ENCODE results near the gene SUMF2. TPM values are rescaled to one million over a fixed set of nuclear protein-coding genes. Genes with fewer than 3 reads are reported as not detected.

The SUMF2 gene
- total and polyA plus RNA-seq, 2 of the 13 experiments (the other 11 are each of a cell fraction or from before 2014, with no cell fraction given): 48.9 to 54.4 TPM

GRCh38 chr7:56033671-56034432 is 30.2 kb upstream of the SUMF2 start (continued):
- TF ChIP-seq ZFP36 (IDR thresholded peaks at IDR 0.05; ENCODE audit: borderline replicate concordance, low read depth, low read length, partially characterized antibody): no peak
- TF ChIP-seq PLRG1 (conservative IDR thresholded peaks at IDR 0.05): no peak
- peak; percentile 59 for TF ChIP-seq HNRNPLL (IDR thresholded peaks at IDR 0.05; ENCODE audit: low read depth, low read length, poor library complexity, severe bottlenecking)
- TF ChIP-seq ARID3A (IDR thresholded peaks at IDR 0.05; ENCODE audit: low read depth, low read length): no peak
- TF ChIP-seq ZNF280B (CRISPR knock-in tag; IDR thresholded peaks at IDR 0.05; ENCODE audit: borderline replicate concordance): no peak; the same call in 1 of the 2 replicates
- no peak for TF ChIP-seq ZNF660 (CRISPR knock-in tag; IDR thresholded peaks at IDR 0.05; ENCODE audit: borderline replicate concordance, low read depth)
- 0 out of 2 replicates have a peak, but pooled peaks have one; percentile 34 for TF ChIP-seq ZNF775 (CRISPR knock-in tag; IDR thresholded peaks at IDR 0.05; ENCODE audit: borderline replicate concordance)
- no peak for TF ChIP-seq ZNF674 (CRISPR knock-in tag; IDR thresholded peaks at IDR 0.05; ENCODE audit: low read depth)
- TF ChIP-seq NFKBIZ (CRISPR knock-in tag; IDR thresholded peaks at IDR 0.05): 0 out of 2 replicates have a peak, but pooled peaks have one; percentile 37
- TF ChIP-seq ZNF580 (CRISPR knock-in tag; IDR thresholded peaks at IDR 0.05; ENCODE audit: borderline replicate concordance, low read depth): peak; percentile 66; the same call in 1 of the 2 replicates
- 0 out of 2 replicates have a peak, but pooled peaks have one; percentile 39 for TF ChIP-seq GLI4 (CRISPR knock-in tag; IDR thresholded peaks at IDR 0.05; ENCODE audit: borderline replicate concordance)
- TF ChIP-seq ZSCAN9 (CRISPR knock-in tag; IDR thresholded peaks at IDR 0.05; ENCODE audit: borderline replicate concordance): peak; percentile 42; the same call in 1 of the 2 replicates
- peak; percentile 91 for TF ChIP-seq SRSF1 (optimal IDR thresholded peaks at IDR 0.05; ENCODE audit: low read depth, low read length)
- no peak for TF ChIP-seq ZHX2 (IDR thresholded peaks at IDR 0.05; ENCODE audit: low read depth)
- TF ChIP-seq ZHX2 (CRISPR knock-in tag; IDR thresholded peaks at IDR 0.05; ENCODE audit: borderline replicate concordance): no peak
- TF ChIP-seq ZBTB25 (CRISPR knock-in tag; IDR thresholded peaks at IDR 0.05): peak; percentile 49; the same call in 1 of the 2 replicates
- TF ChIP-seq MBNL3 (CRISPR knock-in tag; conservative IDR thresholded peaks at IDR 0.05): no peak

Data from HepG2 (cell line).